K562 (cell line): ENCODE data around the gene ALG12. TPM values are rescaled to one million over a fixed set of nuclear protein-coding genes. Genes with fewer than 3 reads are reported as not detected.

Experiments used
- CBX1 ChIP-seq: sonication (generic); IDR thresholded peaks from 2 replicates; pipeline ENCODE4 v1.6.1; 2016; ENCODE audit warnings: antibody characterized with exemption, low read depth, mild to moderate bottlenecking
- CHD1 ChIP-seq: fragments of 200-600 bp; sonication (generic); IDR thresholded peaks from one replicate; pipeline ENCODE4 v1.6.1; 2012; ENCODE audit warnings: mild to moderate bottlenecking, moderate library complexity, low read length, inconsistent platforms
- FUS ChIP-seq: fragments of 200-400 bp; formaldehyde crosslinking; optimal IDR thresholded peaks from 2 replicates; pipeline ENCODE3; 2017; ENCODE audit warnings: low read depth, low read length
- KDM5B ChIP-seq: fragments of 200-600 bp; sonication (generic); IDR thresholded peaks from 2 replicates; pipeline ENCODE4 v1.6.1; 2012; ENCODE audit warnings: low read depth, mild to moderate bottlenecking, moderate library complexity, low read length, control low read depth, inconsistent platforms; ENCODE audit not compliant: insufficient replicate concordance
- NFIC ChIP-seq: fragments of 450-650 bp; IDR thresholded peaks from 2 replicates; pipeline ENCODE4 v1.6.1; 2017; ENCODE audit warnings: mild to moderate bottlenecking, inconsistent platforms
- NONO ChIP-seq, 2 experiments: fragments of 200-400 bp in 1 of 2; fragments of 450-650 bp in 1 of 2; formaldehyde crosslinking in 1 of 2; IDR thresholded peaks; 2 replicates each; pipeline ENCODE4 v1.6.1; 2017; ENCODE audit warnings: low read depth in 2 of 2, mild to moderate bottlenecking in 2 of 2, moderate library complexity in 2 of 2, low read length in 1 of 2
- RB1 ChIP-seq: fragments of 450-650 bp; IDR thresholded peaks from 2 replicates; pipeline ENCODE4 v1.6.1; 2017; ENCODE audit warnings: low read depth, mild to moderate bottlenecking
- TEAD1 ChIP-seq, 2 experiments: fragments of 450-650 bp in 1 of 2; sonication (generic) in 1 of 2; formaldehyde crosslinking; IDR thresholded peaks; 2 replicates each; pipeline versions ENCODE4 v1.4.0 to v1.8.0; 2020 to 2022; ENCODE audit warnings: mild to moderate bottlenecking in 2 of 2, missing genetic modification reagents in 1 of 2
- ZBTB8A ChIP-seq: fragments of 450-650 bp; IDR thresholded peaks from 2 replicates; pipeline ENCODE4 v1.6.1; 2018; ENCODE audit warnings: mild to moderate bottlenecking, moderate library complexity; ENCODE audit not compliant: partially characterized antibody
- ZNF436 ChIP-seq: fragments of 250-450, 450-650 bp; sonication (Bioruptor Pico); formaldehyde crosslinking; IDR thresholded peaks from 2 replicates; pipeline ENCODE4 v1.7.0; 2020; ENCODE audit warnings: mild to moderate bottlenecking
- ZNF668 ChIP-seq: fragments of 250-450 bp; sonication (Bioruptor Pico); IDR thresholded peaks from 2 replicates; pipeline ENCODE4 v1.8.0; 2022; ENCODE audit warnings: mild to moderate bottlenecking, inconsistent platforms
- polyA plus RNA-seq, 8 experiments: library from polyadenylated mRNA; depleted of rRNA in 4 of 8; stranded (reverse) in 5 of 8; unstranded in 3 of 8; fragments of >200 nt; fragmentation: Nextera tagmentation in 2 of 8; fragmentation: Illumina TruSeq in 1 of 8; extraction: Ambion mirVana in 2 of 8; extraction: Trizol in 1 of 8; gene quantifications; 2 replicates each; pipeline versions ENCODE4 v1.2.1 to v1.2.3, GENCODE V29; 2011 to 2014; ENCODE audit warnings: inconsistent platforms in 1 of 8, missing spikeins in 1 of 8
- total RNA-seq, 7 experiments: library from RNA; depleted of rRNA in 6 of 7; stranded (reverse); fragments of >200 nt in 6 of 7; fragmentation: Illumina TruSeq in 2 of 7; extraction: Trizol in 2 of 7; gene quantifications; 2 replicates each; pipeline versions ENCODE4 v1.2.1 to v1.2.3, GENCODE V29; 2011 to 2021; ENCODE audit warnings: low replicate concordance in 1 of 7
- TF ChIP-seq, protein P1 (sequence below): sonication (generic); formaldehyde crosslinking; IDR thresholded peaks from 2 replicates; pipeline ENCODE4 v1.8.0; 2022; ENCODE audit warnings: mild to moderate bottlenecking, missing genetic modification reagents
- TF ChIP-seq, protein P2 (sequence below): IDR thresholded peaks from 3 replicates; pipeline ENCODE4 v1.6.1; 2011; ENCODE audit warnings: borderline replicate concordance, mild to moderate bottlenecking, moderate library complexity; ENCODE audit not compliant: insufficient read length; ENCODE audit errors: extremely low read depth
- TF ChIP-seq, protein P3 (sequence below), 2 experiments: fragments of 250-450 bp in 1 of 2; fragments of 450-650 bp in 1 of 2; sonication (Bioruptor Pico) in 1 of 2; IDR thresholded peaks; 2 replicates each; pipeline versions ENCODE4 v1.6.1 to v1.8.0; 2016 to 2021; ENCODE audit warnings: mild to moderate bottlenecking in 2 of 2, moderate library complexity in 2 of 2, missing compliant biosample characterization in 1 of 2, missing genetic modification characterization in 1 of 2
- TF ChIP-seq, protein P4 (sequence below): fragments of 200-800 bp; sonication (Bioruptor generic); IDR thresholded peaks from 2 replicates; pipeline ENCODE4 v1.6.1; 2017; ENCODE audit warnings: missing genetic modification characterization, missing compliant biosample characterization

The ALG12 gene
- total and polyA plus RNA-seq, 9 of the 15 experiments (the other 6 are each of a cell fraction or from before 2014, with no cell fraction given) = 0.20 to 8.5 (median 3.4) TPM

DNA sequence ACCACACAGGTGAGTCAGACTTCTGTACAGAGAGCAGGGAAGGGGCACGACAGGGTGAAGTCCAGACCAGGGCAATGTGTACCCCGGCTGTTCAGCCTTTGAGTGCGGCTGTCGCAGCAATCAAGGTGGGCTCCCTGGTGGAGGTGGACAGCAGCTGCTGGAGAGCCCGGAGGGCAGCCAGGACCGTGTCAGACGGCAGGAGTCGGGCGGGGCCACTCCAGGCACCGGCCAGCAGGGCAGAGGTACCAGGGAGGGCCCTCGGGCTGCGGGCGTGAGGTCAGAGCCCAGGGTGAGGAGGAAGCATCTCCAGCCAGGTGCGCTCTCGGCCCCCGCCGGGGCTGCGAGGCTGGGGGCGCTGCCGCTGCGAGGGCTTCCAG is 41.5 kb upstream of the ALG12 start (continued):
- TF ChIP-seq, protein P1, sequence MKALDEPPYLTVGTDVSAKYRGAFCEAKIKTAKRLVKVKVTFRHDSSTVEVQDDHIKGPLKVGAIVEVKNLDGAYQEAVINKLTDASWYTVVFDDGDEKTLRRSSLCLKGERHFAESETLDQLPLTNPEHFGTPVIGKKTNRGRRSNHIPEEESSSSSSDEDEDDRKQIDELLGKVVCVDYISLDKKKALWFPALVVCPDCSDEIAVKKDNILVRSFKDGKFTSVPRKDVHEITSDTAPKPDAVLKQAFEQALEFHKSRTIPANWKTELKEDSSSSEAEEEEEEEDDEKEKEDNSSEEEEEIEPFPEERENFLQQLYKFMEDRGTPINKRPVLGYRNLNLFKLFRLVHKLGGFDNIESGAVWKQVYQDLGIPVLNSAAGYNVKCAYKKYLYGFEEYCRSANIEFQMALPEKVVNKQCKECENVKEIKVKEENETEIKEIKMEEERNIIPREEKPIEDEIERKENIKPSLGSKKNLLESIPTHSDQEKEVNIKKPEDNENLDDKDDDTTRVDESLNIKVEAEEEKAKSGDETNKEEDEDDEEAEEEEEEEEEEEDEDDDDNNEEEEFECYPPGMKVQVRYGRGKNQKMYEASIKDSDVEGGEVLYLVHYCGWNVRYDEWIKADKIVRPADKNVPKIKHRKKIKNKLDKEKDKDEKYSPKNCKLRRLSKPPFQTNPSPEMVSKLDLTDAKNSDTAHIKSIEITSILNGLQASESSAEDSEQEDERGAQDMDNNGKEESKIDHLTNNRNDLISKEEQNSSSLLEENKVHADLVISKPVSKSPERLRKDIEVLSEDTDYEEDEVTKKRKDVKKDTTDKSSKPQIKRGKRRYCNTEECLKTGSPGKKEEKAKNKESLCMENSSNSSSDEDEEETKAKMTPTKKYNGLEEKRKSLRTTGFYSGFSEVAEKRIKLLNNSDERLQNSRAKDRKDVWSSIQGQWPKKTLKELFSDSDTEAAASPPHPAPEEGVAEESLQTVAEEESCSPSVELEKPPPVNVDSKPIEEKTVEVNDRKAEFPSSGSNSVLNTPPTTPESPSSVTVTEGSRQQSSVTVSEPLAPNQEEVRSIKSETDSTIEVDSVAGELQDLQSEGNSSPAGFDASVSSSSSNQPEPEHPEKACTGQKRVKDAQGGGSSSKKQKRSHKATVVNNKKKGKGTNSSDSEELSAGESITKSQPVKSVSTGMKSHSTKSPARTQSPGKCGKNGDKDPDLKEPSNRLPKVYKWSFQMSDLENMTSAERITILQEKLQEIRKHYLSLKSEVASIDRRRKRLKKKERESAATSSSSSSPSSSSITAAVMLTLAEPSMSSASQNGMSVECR = peak; percentile 85; the same call in 1 of the 2 replicates
- no peak for TF ChIP-seq ZNF668 (CRISPR knock-in tag)
- TF ChIP-seq, protein P2, sequence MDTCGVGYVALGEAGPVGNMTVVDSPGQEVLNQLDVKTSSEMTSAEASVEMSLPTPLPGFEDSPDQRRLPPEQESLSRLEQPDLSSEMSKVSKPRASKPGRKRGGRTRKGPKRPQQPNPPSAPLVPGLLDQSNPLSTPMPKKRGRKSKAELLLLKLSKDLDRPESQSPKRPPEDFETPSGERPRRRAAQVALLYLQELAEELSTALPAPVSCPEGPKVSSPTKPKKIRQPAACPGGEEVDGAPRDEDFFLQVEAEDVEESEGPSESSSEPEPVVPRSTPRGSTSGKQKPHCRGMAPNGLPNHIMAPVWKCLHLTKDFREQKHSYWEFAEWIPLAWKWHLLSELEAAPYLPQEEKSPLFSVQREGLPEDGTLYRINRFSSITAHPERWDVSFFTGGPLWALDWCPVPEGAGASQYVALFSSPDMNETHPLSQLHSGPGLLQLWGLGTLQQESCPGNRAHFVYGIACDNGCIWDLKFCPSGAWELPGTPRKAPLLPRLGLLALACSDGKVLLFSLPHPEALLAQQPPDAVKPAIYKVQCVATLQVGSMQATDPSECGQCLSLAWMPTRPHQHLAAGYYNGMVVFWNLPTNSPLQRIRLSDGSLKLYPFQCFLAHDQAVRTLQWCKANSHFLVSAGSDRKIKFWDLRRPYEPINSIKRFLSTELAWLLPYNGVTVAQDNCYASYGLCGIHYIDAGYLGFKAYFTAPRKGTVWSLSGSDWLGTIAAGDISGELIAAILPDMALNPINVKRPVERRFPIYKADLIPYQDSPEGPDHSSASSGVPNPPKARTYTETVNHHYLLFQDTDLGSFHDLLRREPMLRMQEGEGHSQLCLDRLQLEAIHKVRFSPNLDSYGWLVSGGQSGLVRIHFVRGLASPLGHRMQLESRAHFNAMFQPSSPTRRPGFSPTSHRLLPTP = peak; percentile 56
- TF ChIP-seq NFIC = peak; percentile 24; the same call in 1 of the 2 replicates
- no peak for TF ChIP-seq FUS
- peak in 1 of 2 experiments; percentile 36; a peak in 1 of 4 replicates for TF ChIP-seq NONO (IDR thresholded peaks at IDR 0.05; ENCODE audit: low read depth in 2 of 2, low read length in 1 of 2)
- TF ChIP-seq KDM5B = peak; percentile 14
- TF ChIP-seq ZBTB8A = no peak
- TF ChIP-seq TEAD1 (CRISPR knock-in tag; IDR thresholded peaks at IDR 0.05) = peak in 1 of 2 experiments; percentile 39; a peak in 1 of 4 replicates
- peak; percentile 52; the same call in 1 of the 2 replicates for TF ChIP-seq CBX1
- TF ChIP-seq RB1 = 0 out of 2 replicates have a peak, but pooled peaks have one; percentile 8
- TF ChIP-seq, protein P3, sequence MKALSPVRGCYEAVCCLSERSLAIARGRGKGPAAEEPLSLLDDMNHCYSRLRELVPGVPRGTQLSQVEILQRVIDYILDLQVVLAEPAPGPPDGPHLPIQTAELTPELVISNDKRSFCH (CRISPR knock-in tag; IDR thresholded peaks at IDR 0.05) = no peak
- TF ChIP-seq, protein P3 (tag; IDR thresholded peaks at IDR 0.05) = 0 out of 2 replicates have a peak, but pooled peaks have one; percentile 56
- TF ChIP-seq ZNF436 = peak; percentile 89
- peak; percentile 73 for TF ChIP-seq CHD1
- TF ChIP-seq, protein P4, sequence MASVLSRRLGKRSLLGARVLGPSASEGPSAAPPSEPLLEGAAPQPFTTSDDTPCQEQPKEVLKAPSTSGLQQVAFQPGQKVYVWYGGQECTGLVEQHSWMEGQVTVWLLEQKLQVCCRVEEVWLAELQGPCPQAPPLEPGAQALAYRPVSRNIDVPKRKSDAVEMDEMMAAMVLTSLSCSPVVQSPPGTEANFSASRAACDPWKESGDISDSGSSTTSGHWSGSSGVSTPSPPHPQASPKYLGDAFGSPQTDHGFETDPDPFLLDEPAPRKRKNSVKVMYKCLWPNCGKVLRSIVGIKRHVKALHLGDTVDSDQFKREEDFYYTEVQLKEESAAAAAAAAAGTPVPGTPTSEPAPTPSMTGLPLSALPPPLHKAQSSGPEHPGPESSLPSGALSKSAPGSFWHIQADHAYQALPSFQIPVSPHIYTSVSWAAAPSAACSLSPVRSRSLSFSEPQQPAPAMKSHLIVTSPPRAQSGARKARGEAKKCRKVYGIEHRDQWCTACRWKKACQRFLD (CRISPR knock-in tag) = 0 out of 2 replicates have a peak, but pooled peaks have one; percentile 45
